Osteoblast (primary cell): ENCODE measurements around the gene ADAMTSL2. TPM values are rescaled to one million over a fixed set of nuclear protein-coding genes. Genes with fewer than 3 reads are reported as not detected.

Source experiments
- DNase-seq: peaks from one replicate; pipeline ENCODE4 v3.0.0; 2011; ENCODE audit warnings: low spot score, mixed read lengths; ENCODE audit not compliant: insufficient read length; ENCODE audit errors: missing footprints
- H2AFZ ChIP-seq: 2 replicates; pipeline ENCODE4 v1.6.0; 2011; ENCODE audit warnings: mild to moderate bottlenecking, low read length
- H3K27ac ChIP-seq: 2 replicates; pipeline ENCODE4 v1.5.1; 2011; ENCODE audit warnings: mild to moderate bottlenecking, low read depth, low read length, moderate library complexity
- H3K27me3 ChIP-seq: 2 replicates; pipeline ENCODE4 v1.6.0; 2012; ENCODE audit warnings: mild to moderate bottlenecking, control low read depth, inconsistent platforms, low read length, moderate library complexity; ENCODE audit not compliant: insufficient read depth
- H3K36me3 ChIP-seq: 2 replicates; pipeline ENCODE4 v1.5.1; 2011; ENCODE audit warnings: mild to moderate bottlenecking, low read length, control low read depth, moderate library complexity; ENCODE audit not compliant: insufficient read depth
- H3K4me1 ChIP-seq: 2 replicates; pipeline ENCODE4 v1.5.1; 2011; ENCODE audit warnings: mild to moderate bottlenecking, low read length, control low read depth, moderate library complexity; ENCODE audit not compliant: insufficient read depth
- H3K4me2 ChIP-seq: 2 replicates; pipeline ENCODE4 v1.6.0; 2011; ENCODE audit warnings: mild to moderate bottlenecking, low read length; ENCODE audit not compliant: insufficient read depth
- H3K4me3 ChIP-seq: fragments of 200-600 bp; sonication (generic); 3 replicates; pipeline ENCODE4 v1.5.1; 2012; ENCODE audit warnings: mild to moderate bottlenecking, low read length, inconsistent platforms; ENCODE audit not compliant: insufficient read depth
- H3K79me2 ChIP-seq: 2 replicates; pipeline ENCODE4 v1.6.0; 2012; ENCODE audit warnings: mild to moderate bottlenecking, low read length, control low read depth, inconsistent platforms; ENCODE audit not compliant: insufficient read depth
- H3K9me3 ChIP-seq: 2 replicates; pipeline ENCODE4 v1.5.1; 2011; ENCODE audit warnings: low read depth, low read length, control low read depth
- H4K20me1 ChIP-seq: 2 replicates; pipeline ENCODE4 v1.6.0; 2012; ENCODE audit warnings: mild to moderate bottlenecking, low read length, control low read depth; ENCODE audit not compliant: insufficient read depth
- total RNA-seq: library from RNA; depleted of rRNA; stranded (reverse); fragments of >200 nt; gene quantifications from 2 replicates; pipeline ENCODE4 v1.2.3, GENCODE V29; 2012
- TF ChIP-seq, protein P1 (sequence below): IDR thresholded peaks from 2 replicates; pipeline ENCODE4 v1.5.1; 2011; ENCODE audit warnings: mild to moderate bottlenecking, low read depth, low read length, moderate library complexity; ENCODE audit errors: extremely low read depth

Gene ADAMTSL2
- total RNA-seq, 1 donor: under 0.01 TPM

DNA sequence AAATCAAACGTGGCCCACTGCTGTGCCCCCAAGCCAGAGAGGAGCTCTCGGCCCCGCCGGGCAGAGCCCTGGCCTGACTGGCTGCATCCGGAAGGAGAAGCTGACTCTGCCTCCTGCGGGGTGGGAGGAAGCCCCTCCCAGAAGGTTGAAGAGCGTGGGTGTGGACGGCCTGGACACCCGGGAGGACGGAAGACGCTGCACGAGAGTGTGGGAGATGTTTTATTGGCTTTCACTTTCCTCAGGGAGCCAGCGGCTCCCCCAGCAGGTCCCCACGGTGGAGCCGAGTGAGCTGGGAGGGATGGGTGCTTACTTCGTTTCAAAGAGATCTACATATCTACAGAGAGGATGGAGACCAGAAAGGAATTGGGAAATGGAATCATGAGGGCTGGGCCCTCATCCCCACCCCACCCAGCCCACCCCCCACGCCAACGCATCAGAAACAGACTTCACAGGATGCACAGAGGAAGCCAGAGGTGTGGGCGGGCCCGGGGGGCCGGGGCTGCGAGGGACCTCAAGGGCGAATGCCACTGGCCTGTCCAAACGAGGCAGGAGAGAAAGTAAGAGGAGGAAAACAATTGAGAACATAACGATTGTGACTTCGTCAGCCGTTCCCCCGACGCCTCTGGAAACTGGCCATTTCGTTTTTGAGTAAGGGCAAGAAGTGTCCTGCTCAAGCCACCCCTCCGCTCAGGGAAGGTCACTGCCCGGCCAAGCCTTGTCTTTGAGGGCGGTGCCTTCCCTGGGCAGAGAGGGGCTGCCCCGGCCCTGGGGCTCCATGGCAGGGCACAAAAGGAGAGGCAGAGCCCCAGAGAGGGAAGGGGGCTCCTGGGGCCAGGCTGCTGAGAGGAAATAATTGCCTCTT lies 42.6 kb downstream of the ADAMTSL2 start:
- Histone ChIP-seq H3K27ac (no peak overlapping the region), H3K9me3 (no peaks in the 10 kb centered on the region), H4K20me1 (no peaks in the 10 kb centered on the region), H3K27me3 (no peaks in the 10 kb centered on the region), H3K4me2 (peak overlapping the region; percentile 13), H3K79me2 (no peaks in the 10 kb centered on the region), H3K4me1 (no peaks in the 10 kb centered on the region), H3K36me3 (no peaks in the 10 kb centered on the region), H2AFZ (no peak overlapping the region), H3K4me3 (no peak overlapping the region)
- TF ChIP-seq, protein P1, sequence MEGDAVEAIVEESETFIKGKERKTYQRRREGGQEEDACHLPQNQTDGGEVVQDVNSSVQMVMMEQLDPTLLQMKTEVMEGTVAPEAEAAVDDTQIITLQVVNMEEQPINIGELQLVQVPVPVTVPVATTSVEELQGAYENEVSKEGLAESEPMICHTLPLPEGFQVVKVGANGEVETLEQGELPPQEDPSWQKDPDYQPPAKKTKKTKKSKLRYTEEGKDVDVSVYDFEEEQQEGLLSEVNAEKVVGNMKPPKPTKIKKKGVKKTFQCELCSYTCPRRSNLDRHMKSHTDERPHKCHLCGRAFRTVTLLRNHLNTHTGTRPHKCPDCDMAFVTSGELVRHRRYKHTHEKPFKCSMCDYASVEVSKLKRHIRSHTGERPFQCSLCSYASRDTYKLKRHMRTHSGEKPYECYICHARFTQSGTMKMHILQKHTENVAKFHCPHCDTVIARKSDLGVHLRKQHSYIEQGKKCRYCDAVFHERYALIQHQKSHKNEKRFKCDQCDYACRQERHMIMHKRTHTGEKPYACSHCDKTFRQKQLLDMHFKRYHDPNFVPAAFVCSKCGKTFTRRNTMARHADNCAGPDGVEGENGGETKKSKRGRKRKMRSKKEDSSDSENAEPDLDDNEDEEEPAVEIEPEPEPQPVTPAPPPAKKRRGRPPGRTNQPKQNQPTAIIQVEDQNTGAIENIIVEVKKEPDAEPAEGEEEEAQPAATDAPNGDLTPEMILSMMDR: no peak
- no peak for DNase-seq

DNA sequence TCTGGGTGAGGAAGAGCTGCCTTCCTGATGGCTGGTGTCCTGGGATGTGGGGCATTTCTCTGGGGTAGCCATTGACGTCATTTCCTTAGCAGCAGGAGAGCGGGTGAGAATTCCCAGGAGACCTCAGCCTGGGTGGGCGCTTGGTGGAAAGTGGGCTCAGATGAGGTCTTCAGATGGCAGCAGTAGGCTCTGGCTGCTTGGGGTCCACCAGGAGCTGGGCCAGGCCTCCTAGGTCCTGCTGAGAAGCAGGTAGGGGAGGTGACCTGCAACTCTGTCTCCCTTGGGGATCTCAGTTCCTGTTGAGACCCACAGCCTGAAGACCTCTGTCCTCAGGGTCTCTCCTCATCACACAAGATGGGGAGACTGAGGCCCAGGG lies 43.2 kb downstream of the ADAMTSL2 start:
- Histone ChIP-seq H3K36me3 (no peaks in the 10 kb centered on the region), H3K27me3 (peaks cover under 1% of the 10 kb centered on the region), H3K9me3 (no peaks in the 10 kb centered on the region), H2AFZ (no peak overlapping the region), H3K4me2 (no peak overlapping the region), H3K27ac (no peak overlapping the region), H3K4me3 (no peak overlapping the region), H4K20me1 (no peaks in the 10 kb centered on the region), H3K79me2 (no peaks in the 10 kb centered on the region), H3K4me1 (no peaks in the 10 kb centered on the region)
- TF ChIP-seq, protein P1: no peak
- DNase-seq: no peak

GRCh38 chr9:133578524-133579441 lies 44.3 kb downstream of the ADAMTSL2 start:
- TF ChIP-seq, protein P1: no peak
- Histone ChIP-seq H3K4me1 (no peaks in the 10 kb centered on the region), H3K4me2 (no peak overlapping the region), H3K27me3 (peaks cover 9% of the 10 kb centered on the region), H4K20me1 (no peaks in the 10 kb centered on the region), H3K79me2 (no peaks in the 10 kb centered on the region), H3K9me3 (no peaks in the 10 kb centered on the region), H3K36me3 (no peaks in the 10 kb centered on the region), H3K27ac (no peak overlapping the region), H3K4me3 (no peak overlapping the region), H2AFZ (no peak overlapping the region)
- DNase-seq: no peak
